ENCODE measurements around the gene GOLGA6C.
"Not testable (repeated sequence)": the region's sequence is repeated elsewhere in the genome, so short reads cannot be mapped to it uniquely, and the experiment has no call there.

Gene GOLGA6C

GRCh38 chr15:75258034-75258433 is at the start of gene GOLGA6C:
Gene GOLGA6C (plus strand): TSS chr15:75258334. CDS start chr15:75258599, 265 bp downstream.
- H3K27ac Mint-ChIP-seq; H3K4me1 Mint-ChIP-seq (ENCODE audit: low read depth); H3K36me3 Mint-ChIP-seq (ENCODE audit: low read depth); H3K4me3 Mint-ChIP-seq; H3K27me3 Mint-ChIP-seq; DNase-seq; H3K9me3 Mint-ChIP-seq: not testable (repeated sequence)

- Mint-ChIP-seq H3K27me3 (no peaks in the 10 kb centered on the region), H3K27ac (peak overlapping the region; percentile 2), H3K9me3 (no peaks in the 10 kb centered on the region), H3K36me3 (ENCODE audit: low read depth) (peaks cover 87% of the 10 kb centered on the region), H3K4me1 (ENCODE audit: low read depth) (peaks cover 45% of the 10 kb centered on the region), H3K4me3 (no peak overlapping the region)
- DNase-seq = no peak
Observed at GRCh38 chr15:75208501-75209288, 49.4 kb upstream of the GOLGA6C start.

GRCh38 chr15:75209289-75209676 is 48.9 kb upstream of the GOLGA6C start:
- Mint-ChIP-seq H3K4me1 (ENCODE audit: low read depth) (peaks cover 39% of the 10 kb centered on the region), H3K36me3 (ENCODE audit: low read depth) (peaks cover 92% of the 10 kb centered on the region), H3K27me3 (no peaks in the 10 kb centered on the region), H3K27ac (peak overlapping the region; percentile 20), H3K4me3 (no peak overlapping the region), H3K9me3 (no peaks in the 10 kb centered on the region)
- no peak for DNase-seq

GRCh38 chr15:75210811-75211230 is 47.3 kb upstream of the GOLGA6C start:
- Mint-ChIP-seq H3K9me3 (no peaks in the 10 kb centered on the region), H3K4me1 (ENCODE audit: low read depth) (peaks cover 30% of the 10 kb centered on the region), H3K27me3 (no peaks in the 10 kb centered on the region), H3K36me3 (ENCODE audit: low read depth) (peaks cover 82% of the 10 kb centered on the region), H3K27ac (peak overlapping the region; percentile 40), H3K4me3 (no peak overlapping the region)
- no peak for DNase-seq

- Mint-ChIP-seq H3K27ac (peak overlapping the region; percentile 44), H3K9me3 (no peaks in the 10 kb centered on the region), H3K4me3 (no peak overlapping the region), H3K36me3 (ENCODE audit: low read depth) (peaks cover 74% of the 10 kb centered on the region), H3K4me1 (ENCODE audit: low read depth) (peaks cover 27% of the 10 kb centered on the region), H3K27me3 (no peaks in the 10 kb centered on the region)
- no peak for DNase-seq
Observed at GRCh38 chr15:75211436-75212199, 46.5 kb upstream of the GOLGA6C start.

- H3K4me1 Mint-ChIP-seq (ENCODE audit: low read depth) = peaks cover 27% of the 10 kb centered on the region
- H3K27ac Mint-ChIP-seq = peak overlapping the region; percentile 44
Observed at GRCh38 chr15:75212200-75212858, 45.8 kb upstream of the GOLGA6C start.

GRCh38 chr15:75213212-75213767 is 44.8 kb upstream of the GOLGA6C start:
- Mint-ChIP-seq H3K4me1 (ENCODE audit: low read depth) (peaks cover 24% of the 10 kb centered on the region), H3K27ac (no peak overlapping the region), H3K36me3 (ENCODE audit: low read depth) (peaks cover 59% of the 10 kb centered on the region), H3K4me3 (no peak overlapping the region), H3K27me3 (no peaks in the 10 kb centered on the region), H3K9me3 (no peaks in the 10 kb centered on the region)
- no peak for DNase-seq

More at GRCh38 chr15:75212200-75212858, 45.8 kb upstream of the GOLGA6C start:
- Mint-ChIP-seq H3K4me3 (no peak overlapping the region), H3K27me3 (no peaks in the 10 kb centered on the region), H3K36me3 (ENCODE audit: low read depth) (peaks cover 69% of the 10 kb centered on the region), H3K9me3 (no peaks in the 10 kb centered on the region)
- DNase-seq = no peak

GRCh38 chr15:75213768-75214221 is 44.3 kb upstream of the GOLGA6C start:
- Mint-ChIP-seq H3K9me3 (no peaks in the 10 kb centered on the region), H3K4me3 (no peak overlapping the region), H3K27me3 (no peaks in the 10 kb centered on the region), H3K4me1 (ENCODE audit: low read depth) (peaks cover 20% of the 10 kb centered on the region), H3K36me3 (ENCODE audit: low read depth) (peaks cover 54% of the 10 kb centered on the region), H3K27ac (no peak overlapping the region)
- no peak for DNase-seq

GRCh38 chr15:75214293-75215096 is 43.6 kb upstream of the GOLGA6C start:
- Mint-ChIP-seq H3K27me3 (no peaks in the 10 kb centered on the region), H3K36me3 (ENCODE audit: low read depth) (peaks cover 47% of the 10 kb centered on the region), H3K4me1 (ENCODE audit: low read depth) (peaks cover 13% of the 10 kb centered on the region), H3K4me3 (no peak overlapping the region), H3K27ac (peak overlapping the region; percentile 38), H3K9me3 (no peaks in the 10 kb centered on the region)
- DNase-seq = no peak

- Mint-ChIP-seq H3K27me3 (no peaks in the 10 kb centered on the region), H3K9me3 (no peaks in the 10 kb centered on the region), H3K27ac (peak overlapping the region; percentile 38)
Observed at GRCh38 chr15:75215107-75216004, 42.8 kb upstream of the GOLGA6C start.

GRCh38 chr15:75217012-75217411 is 41.1 kb upstream of the GOLGA6C start:
- no peak overlapping the region for H3K27ac Mint-ChIP-seq
- H3K4me1 Mint-ChIP-seq (ENCODE audit: low read depth) = no peaks in the 10 kb centered on the region
- DNase-seq = no peak
- H3K4me3 Mint-ChIP-seq = no peak overlapping the region
- no peaks in the 10 kb centered on the region for H3K9me3 Mint-ChIP-seq
- H3K36me3 Mint-ChIP-seq (ENCODE audit: low read depth) = peaks cover 22% of the 10 kb centered on the region
- no peaks in the 10 kb centered on the region for H3K27me3 Mint-ChIP-seq

More at GRCh38 chr15:75215107-75216004, 42.8 kb upstream of the GOLGA6C start:
- DNase-seq = no peak
- Mint-ChIP-seq H3K4me1 (ENCODE audit: low read depth) (peaks cover 5% of the 10 kb centered on the region), H3K4me3 (no peak overlapping the region), H3K36me3 (ENCODE audit: low read depth) (peaks cover 39% of the 10 kb centered on the region)

GRCh38 chr15:75217574-75217973 is 40.6 kb upstream of the GOLGA6C start:
- H3K9me3 Mint-ChIP-seq; H3K4me1 Mint-ChIP-seq (ENCODE audit: low read depth); H3K4me3 Mint-ChIP-seq; H3K27me3 Mint-ChIP-seq; DNase-seq; H3K27ac Mint-ChIP-seq: not testable (repeated sequence)
- peaks cover 17% of the 10 kb centered on the region for H3K36me3 Mint-ChIP-seq (ENCODE audit: low read depth)

GRCh38 chr15:75219507-75219929 is 38.6 kb upstream of the GOLGA6C start:
- not testable (repeated sequence) for H3K4me1 Mint-ChIP-seq (ENCODE audit: low read depth); H3K27me3 Mint-ChIP-seq; DNase-seq; H3K4me3 Mint-ChIP-seq; H3K36me3 Mint-ChIP-seq (ENCODE audit: low read depth); H3K9me3 Mint-ChIP-seq
- H3K27ac Mint-ChIP-seq = peak overlapping the region; percentile 31
